ENCODE data around the gene CEP135. TPM values are rescaled to one million over a fixed set of nuclear protein-coding genes. Genes with fewer than 3 reads are reported as not detected.

CEP135 gene
- total RNA-seq, 1 donor from 2014 or later = 6.5 TPM

DNA sequence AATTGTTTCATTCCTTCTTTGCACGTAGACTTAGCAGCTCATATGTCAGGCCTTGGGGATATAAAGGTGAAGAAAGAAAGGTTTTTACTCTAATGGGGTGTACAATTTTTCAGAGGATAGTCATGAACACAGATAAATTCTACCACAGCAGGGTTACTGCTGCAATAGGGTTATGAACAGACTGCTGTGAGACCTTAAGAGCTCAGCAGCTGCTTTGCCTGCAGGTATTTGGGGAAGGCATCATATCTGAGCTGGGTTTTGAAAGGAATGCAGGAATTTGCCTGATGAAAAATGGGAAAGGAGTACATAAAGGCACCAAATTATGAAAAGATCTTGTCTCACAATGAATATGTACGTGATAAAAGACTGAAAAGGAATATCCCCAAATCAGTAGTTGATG lies 128.9 kb downstream of the CEP135 start:
- no peak for DNase-seq (ENCODE audit: low read depth in 2 of 2)

DNA sequence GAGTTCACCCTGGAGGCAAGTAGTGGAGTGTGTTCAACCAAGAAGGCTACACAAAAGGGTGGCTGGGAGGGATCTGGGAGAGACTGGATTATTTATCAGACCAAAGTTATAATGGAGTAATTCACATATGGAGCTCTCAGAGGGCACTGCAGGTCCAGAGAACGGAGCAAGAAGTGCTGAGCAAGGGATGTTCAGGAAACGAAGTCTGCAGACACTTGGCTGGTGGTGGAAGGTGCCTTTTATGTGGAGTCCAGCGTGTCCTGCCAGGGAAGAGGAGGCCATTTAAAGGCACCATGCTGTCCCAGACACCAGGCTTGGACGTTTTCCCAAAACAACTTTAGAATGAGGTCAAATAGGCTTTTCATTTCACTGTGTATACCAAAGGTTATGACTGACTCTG lies 130.1 kb downstream of the CEP135 start:
- DNase-seq (ENCODE audit: low read depth in 2 of 2) = peak in 1 of 2 donors; percentile 20

DNA sequence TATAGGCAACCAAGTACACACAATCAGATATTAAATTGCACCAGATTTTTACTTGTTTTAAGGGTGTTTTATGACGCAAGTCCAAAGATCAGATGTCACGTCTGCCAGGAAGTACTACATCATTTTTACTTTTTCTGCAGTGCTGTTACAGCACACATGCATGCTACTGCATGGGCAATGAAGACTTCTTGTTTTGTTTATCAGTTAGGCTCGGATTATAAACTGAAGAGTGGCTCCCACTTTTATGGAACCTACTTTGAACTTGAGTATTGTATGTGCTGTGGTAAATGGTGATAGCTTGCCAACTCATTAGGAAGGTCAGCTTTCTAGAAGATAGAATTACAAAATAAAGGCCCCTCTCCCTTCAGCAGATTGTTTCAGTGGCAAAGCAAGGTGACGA lies 131.6 kb downstream of the CEP135 start:
- DNase-seq (ENCODE audit: low read depth in 2 of 2) = no peak

DNA sequence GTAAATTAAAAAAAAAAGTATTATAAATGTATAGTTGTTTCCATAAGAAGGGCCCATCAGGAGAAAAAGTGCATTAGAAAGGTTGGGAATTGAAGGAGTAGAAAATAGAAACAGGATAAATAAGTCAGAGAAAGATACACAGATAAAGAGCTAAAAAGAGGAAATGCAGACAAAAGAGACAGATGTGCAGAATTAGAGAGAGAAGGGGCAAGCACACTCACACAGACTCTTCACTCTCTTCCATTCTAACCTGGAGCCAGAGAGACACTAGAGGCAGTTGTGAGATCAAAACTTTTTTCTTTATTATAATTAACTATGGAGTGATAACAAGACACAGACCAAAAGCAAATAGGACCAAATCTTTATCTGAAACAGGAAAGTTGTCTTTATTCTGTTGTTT lies 134.1 kb downstream of the CEP135 start:
- DNase-seq (ENCODE audit: low read depth in 2 of 2) = no peak

Other genes starting within 250 kb of the CEP135 start
- gene EXOC1L, start 129.2 kb upstream of the CEP135 start, total RNA-seq = not detected in 2 replicates
- gene EXOC1, start 95.3 kb upstream of the CEP135 start, total RNA-seq = 26.8 and 32.7 TPM in 2 replicates